ENCODE results near the gene STK39.

- TF ChIP-seq CTCF (conservative IDR thresholded peaks at IDR 0.05; ENCODE audit: low read depth, low read length) (no peak), RCOR1 (IDR thresholded peaks at IDR 0.05; ENCODE audit: insufficient replicate concordance, low read length) (no peak), USF2 (IDR thresholded peaks at IDR 0.05; ENCODE audit: low read depth, low read length) (no peak), RFX5 (IDR thresholded peaks at IDR 0.05; ENCODE audit: low read depth, low read length) (no peak), BHLHE40 (IDR thresholded peaks at IDR 0.05; ENCODE audit: low read depth, low read length) (no peak), POLR2A (IDR thresholded peaks at IDR 0.05; ENCODE audit: low read depth, low read length) (no peak), MAZ (IDR thresholded peaks at IDR 0.05; ENCODE audit: borderline replicate concordance, low read depth, low read length) (no peak), CHD1 (IDR thresholded peaks at IDR 0.05; ENCODE audit: low read depth, low read length) (no peak), SMC3 (IDR thresholded peaks at IDR 0.05; ENCODE audit: low read depth, low read length) (no peak), CEBPB (IDR thresholded peaks at IDR 0.05; ENCODE audit: low read depth, low read length) (no peak), ELK1 (IDR thresholded peaks at IDR 0.05; ENCODE audit: borderline replicate concordance, low read depth, low read length) (no peak), MAFK (IDR thresholded peaks at IDR 0.05; ENCODE audit: low read depth, low read length) (peak; percentile 98), FOS (IDR thresholded peaks at IDR 0.05; ENCODE audit: low read depth, low read length) (no peak), RAD21 (IDR thresholded peaks at IDR 0.05; ENCODE audit: low read length) (no peak)
Measured at GRCh38 chr2:168140892-168141291, 106.5 kb downstream of the STK39 start.
